ENCODE measurements around the gene DPYD. TPM values are rescaled to one million over a fixed set of nuclear protein-coding genes. Genes with fewer than 3 reads are reported as not detected.

DPYD gene
- total and polyA plus RNA-seq, 9 of the 15 experiments (the other 6 are each of a cell fraction or from before 2014, with no cell fraction given) = 0.03 to 0.25 (median 0.08) TPM; not detected in 2

- Histone ChIP-seq H3K36me3 (ENCODE audit: control insufficient read depth, insufficient read depth, low read length) (no peaks in the 10 kb centered on the region), H3K9me1 (ENCODE audit: control insufficient read depth, insufficient read depth, low read length) (no peaks in the 10 kb centered on the region), H3K27me3 (ENCODE audit: control insufficient read depth in 2 of 2, insufficient read depth in 2 of 2, low read length in 2 of 2) (no peaks in the 10 kb centered on the region), H3K4me3 (no peak overlapping the region), H3K79me2 (ENCODE audit: control insufficient read depth, insufficient read depth, low read length) (no peaks in the 10 kb centered on the region), H3K27ac (ENCODE audit: extremely low read depth, low read depth, low read length) (no peak overlapping the region), H2AFZ (ENCODE audit: low read depth, low read length) (no peak overlapping the region), H4K20me1 (replicated peaks; ENCODE audit: control insufficient read depth, insufficient read depth, low read length) (no peaks in the 10 kb centered on the region), H3K4me1 (replicated peaks in 1 of 2; ENCODE audit: control insufficient read depth in 2 of 2, insufficient read depth in 2 of 2, low read length in 2 of 2) (no peaks in the 10 kb centered on the region), H3K9me3 (replicated peaks; ENCODE audit: control insufficient read depth, insufficient read depth, low read depth, low read length) (peaks cover 3% of the 10 kb centered on the region; the same call in 1 of the 2 replicates), H3K4me2 (ENCODE audit: insufficient read depth, low read length) (no peak overlapping the region), H3K9ac (ENCODE audit: insufficient read depth in 1 of 2, low read depth in 2 of 2, low read length in 2 of 2) (no peak overlapping the region)
- ChIA-PET POLR2A (no interaction called here), CTCF (ENCODE audit: low intra/inter-chr PET ratio) (no interaction called here)
- TF ChIP-seq TFAM (CRISPR knock-in tag; conservative IDR thresholded peaks at IDR 0.05) (no peak), DDX20 (tag; IDR thresholded peaks at IDR 0.05; ENCODE audit: low read depth) (no peak), ZKSCAN1 (IDR thresholded peaks at IDR 0.05; ENCODE audit: low read depth, low read length) (no peak), SMARCA4 (IDR thresholded peaks at IDR 0.05) (no peak), POLR2G (IDR thresholded peaks at IDR 0.05; ENCODE audit: low read depth, low read length) (no peak), TCFL5 (CRISPR knock-in tag; conservative IDR thresholded peaks at IDR 0.05) (no peak), SP2 (IDR thresholded peaks at IDR 0.05; ENCODE audit: extremely low read depth, low read depth, low read length, poor library complexity, severe bottlenecking) (no peak), ZNF586 (CRISPR knock-in tag; conservative IDR thresholded peaks at IDR 0.05) (no peak), POLR2AphosphoS5 (IDR thresholded peaks at IDR 0.05; ENCODE audit: control insufficient read depth, insufficient read depth, low read depth, low read length) (no peak)
- TF ChIP-seq, protein P1, sequence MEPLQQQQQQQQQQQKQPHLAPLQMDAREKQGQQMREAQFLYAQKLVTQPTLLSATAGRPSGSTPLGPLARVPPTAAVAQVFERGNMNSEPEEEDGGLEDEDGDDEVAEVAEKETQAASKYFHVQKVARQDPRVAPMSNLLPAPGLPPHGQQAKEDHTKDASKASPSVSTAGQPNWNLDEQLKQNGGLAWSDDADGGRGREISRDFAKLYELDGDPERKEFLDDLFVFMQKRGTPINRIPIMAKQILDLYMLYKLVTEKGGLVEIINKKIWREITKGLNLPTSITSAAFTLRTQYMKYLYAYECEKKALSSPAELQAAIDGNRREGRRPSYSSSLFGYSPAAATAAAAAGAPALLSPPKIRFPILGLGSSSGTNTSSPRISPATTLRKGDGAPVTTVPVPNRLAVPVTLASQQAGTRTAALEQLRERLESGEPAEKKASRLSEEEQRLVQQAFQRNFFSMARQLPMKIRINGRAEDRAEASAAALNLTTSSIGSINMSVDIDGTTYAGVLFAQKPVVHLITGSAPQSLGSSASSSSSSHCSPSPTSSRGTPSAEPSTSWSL (CRISPR knock-in tag; IDR thresholded peaks at IDR 0.05; ENCODE audit: borderline replicate concordance) = no peak
- intact Hi-C loops (cut with micrococcal nuclease) = no loop called here
- in situ Hi-C loops (cut with MboI) = no loop called here
- no peak for DNase-seq (ENCODE audit: extremely low read depth in 1 of 4, low spot score in 3 of 4)
- ATAC-seq = no peak
- 0% methylated on average over 2 of the region's 2 CpGs for WGBS (ENCODE audit: insufficient coverage, low coverage, missing lambda C conversion rate)
- no peak for FAIRE-seq
- no TSS peak for BruUV-seq (replicated peaks)
These were observed 777.5 kb downstream of the DPYD start for GRCh38 chr1:97143236-97143882.
